GM10847 (cell line): ENCODE results near the gene TMEM214.

Experiments
- POLR2A ChIP-seq: IDR thresholded peaks from 2 replicates; pipeline ENCODE4 v1.6.1; 2011; ENCODE audit not compliant: insufficient read length; ENCODE audit errors: extremely low read depth

Gene TMEM214

DNA sequence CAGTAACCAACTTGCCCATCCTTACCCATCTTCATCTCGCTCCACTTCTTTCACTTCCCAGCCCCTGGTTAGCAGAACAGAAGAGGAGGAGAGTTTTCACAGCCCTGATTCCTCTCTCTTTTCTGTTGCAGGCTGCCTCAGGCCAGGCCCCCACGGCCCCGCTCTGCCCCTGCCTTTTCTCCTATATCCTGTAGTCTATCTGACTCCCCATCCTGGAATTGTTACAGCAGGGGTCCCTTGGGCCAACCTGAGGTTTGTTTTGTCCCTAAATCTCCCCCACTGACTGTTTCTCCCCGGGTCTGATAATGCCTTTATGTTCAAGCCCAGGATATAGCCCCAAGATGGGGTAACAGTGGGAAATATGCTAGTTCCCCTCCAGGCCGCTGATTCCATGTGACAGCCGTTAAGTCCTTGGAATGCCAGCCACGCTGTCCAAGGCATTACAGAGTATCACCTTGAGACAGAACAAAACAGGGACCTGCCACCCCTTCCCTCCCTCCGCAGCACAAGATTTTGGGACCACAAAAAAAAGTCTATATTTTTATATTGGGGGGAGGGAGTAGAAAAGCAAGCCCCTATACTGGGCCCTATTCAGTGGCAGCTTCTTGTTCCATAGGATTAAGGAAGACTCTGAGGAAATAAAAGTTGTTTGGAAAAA, 37.3 kb downstream of the TMEM214 start:
- no peak for TF ChIP-seq POLR2A

DNA sequence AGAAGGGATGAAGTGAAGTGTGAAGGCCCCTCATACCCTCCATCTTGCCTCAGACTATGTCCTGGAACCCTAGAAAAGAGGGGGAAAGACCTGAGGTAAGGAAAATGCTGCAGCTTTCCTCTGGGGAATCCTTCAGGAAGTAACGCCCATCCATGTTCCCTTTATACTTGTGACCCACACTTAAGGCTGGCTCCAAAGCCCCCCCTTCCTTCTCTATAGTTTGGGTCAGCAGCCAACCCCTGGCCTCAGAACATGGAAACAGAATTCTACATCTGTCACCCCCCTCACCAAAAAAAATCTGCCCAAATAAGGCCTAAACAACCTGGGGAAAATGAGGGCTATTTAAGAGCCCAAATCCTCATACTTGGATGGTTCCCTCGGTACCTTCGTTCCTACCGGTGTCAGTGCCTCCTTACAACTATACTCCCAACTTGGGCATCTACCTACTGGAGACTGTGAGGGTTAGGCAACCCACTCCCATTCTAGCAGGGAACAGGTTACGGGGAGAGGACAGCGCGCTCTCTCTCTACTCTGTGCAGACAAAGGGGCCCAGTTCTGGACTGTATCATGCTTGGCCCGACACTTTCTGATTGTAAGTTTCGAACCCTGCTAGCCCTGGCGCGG, 38.0 kb downstream of the TMEM214 start:
- no peak for TF ChIP-seq POLR2A

DNA sequence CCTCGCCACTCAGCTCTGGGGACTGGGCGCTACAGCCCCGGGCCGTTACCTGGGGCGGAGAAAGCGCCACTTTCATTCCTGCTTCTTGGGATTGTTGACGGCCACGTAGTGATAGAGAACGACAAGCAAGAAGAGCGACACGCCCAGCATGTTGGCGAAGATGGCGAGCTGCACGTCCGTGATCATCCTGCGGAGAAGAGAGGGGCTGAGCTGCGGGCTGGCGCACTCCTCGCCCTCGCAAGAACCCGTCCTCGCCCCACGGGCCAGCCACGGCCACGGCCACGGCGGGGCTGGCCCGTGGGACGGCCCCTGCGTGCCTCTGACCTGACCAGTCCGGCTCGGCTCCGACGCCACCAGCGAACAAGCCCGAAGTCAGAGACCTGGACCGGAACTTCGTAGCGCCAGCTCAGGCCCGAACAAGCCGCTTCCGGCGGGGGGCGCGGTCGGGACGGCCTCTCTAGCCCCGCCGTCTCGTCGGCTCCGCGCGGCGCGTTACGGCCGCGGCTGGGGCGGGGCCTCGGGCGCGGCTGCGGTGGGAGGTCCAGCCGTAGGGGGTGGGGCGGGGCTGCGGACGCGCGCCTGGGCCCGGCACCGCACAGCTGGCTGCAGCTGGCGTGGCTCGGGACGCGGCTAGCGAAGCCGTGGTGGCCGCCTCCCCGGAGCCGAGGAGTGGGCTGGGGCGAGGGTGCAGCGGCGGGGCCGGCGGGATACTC, 38.7 kb downstream of the TMEM214 start, which contains the start of gene OST4:
OST4 (minus strand) TSS at position 378 of the 713 bp plus-strand sequence.
- TF ChIP-seq POLR2A = peak; percentile 83

DNA sequence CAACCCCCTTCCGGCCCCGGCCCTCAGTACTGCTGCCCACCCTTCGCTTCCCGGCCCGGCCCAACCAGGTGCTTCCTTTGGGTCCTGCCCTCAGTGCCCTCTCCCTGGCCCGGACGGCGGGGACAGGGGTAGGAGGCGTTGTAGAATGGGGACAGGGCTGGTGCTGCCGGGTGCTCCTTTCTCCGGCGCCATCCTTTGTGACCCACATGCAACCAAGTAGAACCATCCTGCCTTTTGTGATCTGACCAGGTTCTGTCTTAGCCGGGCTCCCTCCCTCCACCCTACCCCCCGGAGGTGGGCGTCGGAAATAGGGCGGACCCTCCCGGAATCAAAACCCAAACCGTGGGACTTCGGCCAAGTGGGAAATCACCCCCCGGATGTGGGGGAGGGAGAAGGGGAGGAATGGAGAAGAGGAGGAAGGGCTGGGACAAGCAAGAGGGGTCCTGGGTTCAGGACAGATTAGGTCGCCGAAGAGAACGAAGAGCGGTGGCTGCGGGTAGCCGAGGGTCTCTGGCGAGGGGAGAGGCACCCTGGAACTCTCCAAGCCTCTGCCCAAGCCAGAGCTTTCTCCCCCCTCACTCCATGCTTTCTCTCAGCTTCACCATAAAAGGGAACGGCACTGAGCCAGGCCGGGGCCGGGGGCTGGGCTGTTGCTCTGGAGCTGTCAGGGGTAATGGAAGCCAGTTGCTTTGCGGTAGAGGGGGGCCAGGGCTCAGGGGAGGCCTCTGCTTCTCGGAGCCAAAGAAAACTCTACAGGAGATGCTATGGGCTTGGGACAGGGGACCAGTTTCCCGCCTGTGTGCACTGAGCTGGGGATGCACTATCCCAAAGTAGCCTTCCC, 39.4 kb downstream of the TMEM214 start:
- no peak for TF ChIP-seq POLR2A

DNA sequence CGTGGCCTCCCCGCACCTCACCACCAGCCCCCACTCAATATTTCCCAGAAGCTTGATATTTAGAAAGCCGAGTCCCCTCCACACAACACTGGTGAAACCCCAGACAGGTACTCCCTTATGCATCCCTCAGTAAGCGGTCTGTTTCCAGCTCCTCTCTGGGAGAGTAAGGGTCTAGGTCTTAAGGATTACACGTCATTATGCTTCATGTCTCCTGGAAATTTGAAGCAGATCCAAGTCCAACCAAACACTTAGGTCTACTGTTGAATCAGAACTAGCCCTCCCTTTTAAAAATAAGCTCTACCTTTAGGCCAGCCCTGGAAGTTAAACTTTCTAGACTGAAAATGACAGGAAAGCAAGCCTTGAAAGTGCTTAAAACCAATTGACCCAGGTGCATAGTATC, 40.2 kb downstream of the TMEM214 start:
- no peak for TF ChIP-seq POLR2A

DNA sequence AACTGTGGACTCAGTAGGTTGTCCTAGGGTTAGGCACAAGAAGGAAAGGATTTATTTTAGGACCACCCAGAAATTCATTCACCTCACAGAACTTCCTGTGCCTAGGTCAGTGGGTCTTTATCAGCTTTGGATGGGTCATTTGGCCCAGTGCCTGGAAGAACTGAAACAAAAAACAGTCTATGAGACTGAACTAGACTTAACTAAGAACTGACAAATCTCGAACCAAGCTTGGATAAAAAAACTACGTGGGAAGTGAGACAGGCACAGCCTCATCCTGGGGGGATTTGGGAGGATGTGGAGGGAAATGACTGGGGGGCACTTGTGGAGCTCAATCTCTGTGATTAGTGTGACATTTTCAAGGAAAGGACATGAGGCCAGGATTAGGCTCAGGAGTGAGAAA, 41.0 kb downstream of the TMEM214 start:
- TF ChIP-seq POLR2A = no peak

DNA sequence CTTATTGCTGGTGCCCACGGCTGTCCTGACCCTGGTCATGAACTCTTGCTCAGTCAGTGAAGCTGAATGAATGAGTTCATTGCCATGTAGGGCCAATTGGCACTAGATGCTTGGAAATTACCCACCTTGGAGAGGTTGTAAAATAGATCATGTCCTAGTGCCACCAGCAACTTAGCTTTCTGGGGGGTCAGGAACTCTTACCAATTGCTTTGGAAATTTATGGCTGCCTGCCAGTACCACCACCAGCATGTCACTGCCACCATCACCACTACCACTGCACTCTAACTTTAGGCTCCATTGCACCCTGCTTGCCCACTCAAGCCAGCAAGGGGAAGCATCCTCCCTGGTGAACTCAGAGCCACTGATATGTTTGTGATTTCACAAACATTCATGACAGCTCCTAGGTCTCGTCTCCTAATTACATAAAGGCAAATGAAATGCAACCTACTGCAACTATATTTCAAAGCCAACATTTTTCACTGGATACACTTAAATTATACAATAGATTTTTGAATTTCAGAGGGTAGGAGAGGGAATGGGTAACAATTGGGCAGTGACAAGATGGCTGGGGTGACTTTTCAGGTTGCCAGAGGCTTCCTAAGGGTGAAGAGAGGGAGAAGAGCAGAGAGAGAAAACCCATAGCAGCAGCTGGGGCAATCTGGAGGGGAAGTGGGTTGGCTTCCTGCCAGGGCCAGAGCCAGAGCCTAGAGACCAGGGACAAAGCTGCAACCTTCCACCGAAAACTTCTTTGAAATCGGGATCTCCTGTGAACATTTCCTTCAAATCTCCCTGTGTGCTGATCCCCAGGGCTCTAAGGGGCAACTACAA, 42.2 kb downstream of the TMEM214 start:
- TF ChIP-seq POLR2A = no peak

DNA sequence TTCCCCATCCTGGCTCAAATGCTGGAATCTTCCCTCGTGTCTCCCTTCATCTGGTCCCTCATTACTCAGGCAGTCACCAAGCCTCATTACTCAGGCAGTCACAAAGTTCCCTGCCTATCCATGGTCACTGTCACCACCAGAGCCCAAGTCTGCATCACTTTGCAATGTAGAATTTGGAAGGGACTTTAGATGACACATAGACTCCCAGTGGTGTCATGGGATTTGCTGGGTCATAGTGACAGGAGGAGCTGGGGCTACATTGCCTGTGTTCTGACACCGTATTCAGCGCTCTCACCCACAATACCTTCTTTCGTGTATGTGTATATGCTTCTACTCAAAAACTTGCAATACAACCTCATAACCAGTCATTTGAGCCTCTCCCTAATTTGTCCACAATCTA, 43.6 kb downstream of the TMEM214 start:
- no peak for TF ChIP-seq POLR2A

DNA sequence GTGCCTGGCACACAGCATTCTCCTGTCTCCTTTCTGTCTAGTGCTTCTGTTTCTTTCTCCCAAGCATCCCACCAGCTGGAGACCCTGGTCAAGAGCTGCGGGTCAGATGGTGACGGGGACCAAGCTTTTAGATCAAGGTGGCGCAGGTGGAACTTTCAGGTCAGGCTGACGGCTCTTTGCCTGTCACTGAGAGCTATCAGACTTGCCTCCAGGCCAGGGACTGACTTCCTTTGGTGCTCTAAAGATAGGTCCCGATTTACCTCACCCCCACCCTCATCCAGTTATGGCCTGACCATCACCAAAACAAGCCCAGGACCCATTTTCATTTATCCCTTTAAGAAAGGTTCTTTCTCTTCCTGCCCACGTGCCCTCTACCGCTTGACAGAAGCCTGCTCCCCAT, 44.5 kb downstream of the TMEM214 start:
- TF ChIP-seq POLR2A = no peak

DNA sequence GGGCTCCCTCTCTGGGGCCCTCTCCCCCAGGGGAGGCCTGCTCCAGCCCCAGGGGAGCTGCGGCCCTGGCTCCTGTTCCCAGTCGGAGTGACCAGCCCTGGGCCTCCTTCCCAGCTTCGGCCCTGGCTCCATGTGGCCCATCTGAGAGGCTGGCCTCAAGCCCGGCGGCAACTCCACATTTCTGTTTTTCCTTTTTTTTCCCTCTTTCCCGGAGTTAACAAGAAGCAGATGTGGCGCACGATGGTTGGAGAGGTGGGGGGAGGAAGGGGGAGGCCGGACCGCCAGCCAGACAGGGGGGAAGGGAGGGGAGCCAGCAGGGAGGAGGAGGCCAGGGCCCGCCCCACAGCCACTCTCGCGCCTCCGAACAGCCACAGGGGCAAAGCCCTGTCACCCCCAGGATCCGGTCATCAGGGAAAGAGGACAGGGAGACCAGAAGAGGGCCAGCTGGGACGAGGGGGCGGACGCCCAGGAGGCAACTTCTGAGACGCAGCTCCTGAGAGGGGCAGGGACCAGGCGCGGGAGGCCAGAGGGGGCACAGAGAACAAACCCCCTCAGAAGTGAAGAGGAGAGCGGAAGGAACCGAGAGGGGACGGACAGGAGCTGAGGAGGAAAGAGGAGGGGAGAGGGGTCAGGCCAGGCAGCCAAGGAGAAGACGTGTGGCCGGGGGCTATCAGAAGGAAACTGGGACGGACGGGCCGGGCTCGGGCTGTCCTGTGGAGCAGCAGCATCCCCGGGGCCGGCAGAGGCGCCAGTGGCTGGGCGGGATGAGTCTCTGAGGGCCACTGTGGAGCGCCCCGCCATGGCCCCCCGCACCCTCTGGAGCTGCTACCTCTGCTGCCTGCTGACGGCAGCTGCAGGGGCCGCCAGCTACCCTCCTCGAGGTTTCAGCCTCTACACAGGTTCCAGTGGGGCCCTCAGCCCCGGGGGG, 45.8 kb downstream of the TMEM214 start, which contains the start of gene EMILIN1:
EMILIN1 (plus strand) TSS at position 349 of the 928 bp plus-strand sequence; CDS start at position 800, 451 bp downstream.
- TF ChIP-seq POLR2A = no peak

DNA sequence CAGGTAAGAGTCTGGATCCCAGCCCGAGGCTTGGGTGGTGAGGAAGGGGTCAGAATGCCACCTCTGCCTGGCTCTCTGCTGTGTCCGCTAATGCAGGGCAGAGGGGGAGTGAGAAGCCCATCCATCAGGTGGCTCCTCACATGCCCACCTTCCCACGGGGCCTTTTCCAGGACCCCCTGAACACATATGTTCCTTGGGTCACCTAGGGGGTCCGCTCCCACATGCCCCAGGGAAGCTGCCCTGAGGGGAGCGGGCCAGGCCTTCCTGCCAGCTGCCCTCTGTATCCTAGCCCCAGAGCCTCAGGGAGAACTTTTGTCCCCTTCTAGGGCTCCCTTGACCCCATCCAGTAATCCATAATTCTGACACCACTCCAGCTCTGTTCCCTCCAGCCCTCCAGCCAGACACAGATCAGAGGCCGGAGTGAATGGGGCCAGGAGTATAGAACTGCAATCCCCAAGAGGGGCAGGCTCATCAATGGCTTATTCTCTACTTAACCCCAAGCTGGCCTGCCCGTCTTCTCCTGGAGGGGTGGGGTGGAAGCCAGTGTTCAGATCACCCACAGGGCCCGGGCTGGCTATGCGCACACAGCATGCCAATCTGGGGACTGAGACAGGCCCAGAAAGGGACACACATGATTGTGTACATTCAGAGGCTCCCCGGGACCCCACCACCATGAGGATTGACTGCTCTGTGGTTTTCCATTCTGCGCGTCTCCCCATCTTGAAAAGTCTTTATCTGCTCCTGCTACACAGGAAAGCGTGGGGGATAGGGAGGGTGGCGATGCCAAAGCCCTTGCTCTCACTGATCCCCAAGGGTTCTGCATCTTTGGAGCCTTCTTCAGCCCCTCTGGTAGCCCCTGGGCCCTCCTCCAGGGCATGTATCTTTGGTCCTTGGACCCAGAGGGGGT, 46.7 kb downstream of the TMEM214 start:
- TF ChIP-seq POLR2A = no peak

DNA sequence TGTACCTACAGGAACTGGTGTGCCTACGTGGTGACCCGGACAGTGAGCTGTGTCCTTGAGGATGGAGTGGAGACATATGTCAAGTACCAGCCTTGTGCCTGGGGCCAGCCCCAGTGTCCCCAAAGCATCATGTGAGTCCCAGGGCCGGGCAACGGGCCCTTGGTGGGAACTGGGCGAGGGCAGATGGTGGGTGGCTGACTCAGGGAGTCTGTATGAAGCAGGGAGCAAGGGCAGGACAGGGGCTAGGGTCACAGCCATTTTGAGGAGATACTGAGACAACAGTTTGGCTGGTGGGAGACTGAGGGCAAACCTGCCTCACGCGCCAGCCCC, 47.3 kb downstream of the TMEM214 start:
- TF ChIP-seq POLR2A = no peak

DNA sequence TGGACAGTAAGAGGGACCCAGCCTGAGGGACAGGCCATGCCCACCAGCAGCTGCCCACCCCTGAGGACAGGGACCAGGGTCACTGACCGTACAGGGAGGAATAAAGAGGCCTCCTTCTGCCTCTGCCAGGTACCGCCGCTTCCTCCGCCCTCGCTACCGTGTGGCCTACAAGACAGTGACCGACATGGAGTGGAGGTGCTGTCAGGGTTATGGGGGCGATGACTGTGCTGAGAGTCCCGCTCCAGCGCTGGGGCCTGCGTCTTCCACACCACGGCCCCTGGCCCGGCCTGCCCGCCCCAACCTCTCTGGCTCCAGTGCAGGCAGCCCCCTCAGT, 47.8 kb downstream of the TMEM214 start:
- no peak for TF ChIP-seq POLR2A
